GM12891 (cell line): ENCODE results near the gene RALGAPA2.

Experiments
- DNase-seq: peaks from one replicate; pipeline ENCODE4 v3.0.0; 2011; ENCODE audit warnings: low spot score; ENCODE audit not compliant: insufficient read length
- FAIRE-seq: peaks from 2 replicates; lab custom pipeline; 2011; peaks lifted over from hg19 to GRCh38; lab: Jason Lieb, UNC
- PAX5 ChIP-seq: IDR thresholded peaks from 2 replicates; pipeline ENCODE4 v1.6.1; 2011; ENCODE audit warnings: low read length, moderate library complexity, mild to moderate bottlenecking; ENCODE audit not compliant: insufficient read depth, severe bottlenecking
- POLR2A ChIP-seq: IDR thresholded peaks from 2 replicates; pipeline ENCODE4 v1.6.1; 2011; ENCODE audit warnings: low read depth, low read length, control low read depth
- POLR2AphosphoS5 ChIP-seq: IDR thresholded peaks from 2 replicates; pipeline ENCODE4 v1.6.1; 2011; ENCODE audit warnings: low read depth, low read length, control low read depth
- POU2F2 ChIP-seq: IDR thresholded peaks from 2 replicates; pipeline ENCODE4 v1.6.1; 2011; ENCODE audit warnings: low read depth, mild to moderate bottlenecking, control low read depth, low read length, moderate library complexity
- SPI1 ChIP-seq: IDR thresholded peaks from 2 replicates; pipeline ENCODE4 v1.6.1; 2011; ENCODE audit warnings: low read depth, low read length, control low read depth
- TAF1 ChIP-seq: IDR thresholded peaks from 2 replicates; pipeline ENCODE4 v1.6.1; 2011; ENCODE audit warnings: low read depth, low read length, control low read depth

Gene RALGAPA2

GRCh38 chr20:20430066-20430465 lies 282.4 kb downstream of the RALGAPA2 start:
- FAIRE-seq (no peak), DNase-seq (no peak)
- no peak for TF ChIP-seq POLR2A
- no peak for TF ChIP-seq TAF1
- no peak for TF ChIP-seq POLR2AphosphoS5
- TF ChIP-seq POU2F2 = no peak
- no peak for TF ChIP-seq SPI1
- TF ChIP-seq PAX5 = no peak

- DNase-seq (no peak), FAIRE-seq (no peak)
- no peak for TF ChIP-seq POLR2A
- no peak for TF ChIP-seq POLR2AphosphoS5
- no peak for TF ChIP-seq POU2F2
- TF ChIP-seq TAF1 = no peak
- no peak for TF ChIP-seq PAX5
- TF ChIP-seq SPI1 = no peak
Observed at GRCh38 chr20:20428067-20428466, 284.4 kb downstream of the RALGAPA2 start.

DNA sequence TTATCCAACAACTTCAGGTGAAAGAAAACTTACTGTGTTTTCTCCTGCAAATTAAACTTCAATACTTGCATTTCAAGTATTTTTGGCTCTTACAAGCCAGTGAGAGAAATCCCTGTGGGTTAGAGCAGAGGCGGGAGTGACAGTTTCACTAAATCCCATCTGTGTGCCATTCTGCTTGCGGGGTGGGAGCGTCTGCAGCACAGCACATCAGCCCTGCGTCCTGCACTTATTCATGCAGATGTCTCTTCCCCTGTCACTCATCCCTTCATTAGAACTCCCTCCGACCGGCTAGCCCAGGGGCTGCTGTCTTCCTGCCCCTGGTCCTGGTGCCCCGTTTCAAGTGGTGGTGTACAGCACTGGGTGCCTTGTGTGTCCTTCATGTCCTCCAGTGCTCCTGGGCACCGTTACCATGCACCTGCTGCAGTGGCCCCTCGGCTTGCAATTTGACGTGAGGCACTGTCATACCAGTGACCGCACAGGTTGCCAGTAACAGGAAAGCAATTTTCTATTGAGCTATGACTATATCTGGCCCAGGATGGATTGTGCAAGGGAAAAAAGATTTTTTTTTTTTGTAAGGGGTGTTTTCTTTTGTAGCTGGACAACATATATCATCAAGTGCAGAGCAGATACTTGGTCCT lies 285.1 kb downstream of the RALGAPA2 start:
- no peak for FAIRE-seq
- no peak for DNase-seq
- TF ChIP-seq POLR2AphosphoS5 = no peak
- no peak for TF ChIP-seq PAX5
- TF ChIP-seq SPI1 = no peak
- TF ChIP-seq POU2F2 = no peak
- no peak for TF ChIP-seq TAF1
- TF ChIP-seq POLR2A = no peak

DNA sequence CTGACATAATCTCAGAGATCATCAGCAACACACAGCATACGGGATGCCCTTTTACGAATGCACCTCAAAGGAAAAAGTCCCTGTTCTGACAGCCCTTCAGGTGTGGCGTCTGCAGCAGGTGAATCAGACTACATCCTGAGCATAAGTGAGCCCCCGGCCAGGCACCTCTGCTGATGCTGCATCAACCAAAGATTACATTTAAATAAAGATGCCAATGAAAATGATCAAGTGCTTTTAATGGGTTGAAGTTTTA lies 285.9 kb downstream of the RALGAPA2 start:
- TF ChIP-seq PAX5 (no peak), POLR2A (no peak), SPI1 (no peak), TAF1 (no peak), POU2F2 (no peak), POLR2AphosphoS5 (no peak)
- FAIRE-seq = no peak

DNA sequence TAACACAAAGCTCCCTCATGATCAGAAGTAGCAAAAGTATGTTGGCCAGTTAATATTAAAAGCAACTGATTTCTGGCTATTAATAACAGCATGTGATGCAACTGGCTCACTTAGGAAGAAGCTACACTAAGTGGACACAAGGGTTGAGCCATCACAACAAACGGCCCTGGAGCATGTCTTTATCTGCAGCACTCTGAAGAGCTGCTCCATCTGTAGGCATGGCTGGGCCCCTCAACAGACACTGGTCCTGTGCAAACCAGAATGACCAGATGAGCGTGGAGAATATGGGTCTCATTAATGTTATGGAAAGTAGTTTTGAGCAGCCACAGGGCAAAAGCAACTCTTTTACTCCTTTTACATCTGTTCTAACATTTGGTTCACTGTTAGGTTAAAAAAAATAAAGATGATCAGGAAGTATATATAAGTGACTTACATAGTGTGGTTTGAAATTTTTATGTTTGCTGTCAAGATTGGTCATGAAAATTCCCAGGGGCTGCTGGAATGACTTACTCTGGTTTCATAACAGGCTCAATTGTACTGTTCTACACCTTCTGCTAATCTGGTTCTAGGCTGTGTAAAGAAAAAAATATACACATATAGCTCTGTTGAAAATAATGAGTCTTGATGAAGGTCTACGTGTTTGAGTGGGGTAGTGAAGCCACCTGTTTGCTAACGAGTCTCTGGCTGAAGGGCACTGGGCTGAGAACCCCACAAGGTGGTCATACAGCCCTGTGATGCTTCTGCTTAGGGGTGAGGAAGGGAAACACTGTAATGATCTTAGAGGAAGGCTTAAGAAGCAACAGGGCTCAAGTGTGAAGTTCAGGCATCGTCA lies 286.4 kb downstream of the RALGAPA2 start:
- FAIRE-seq (peak; percentile 23), DNase-seq (no peak)
- TF ChIP-seq SPI1 (no peak), POU2F2 (no peak), TAF1 (no peak), PAX5 (no peak), POLR2AphosphoS5 (no peak), POLR2A (no peak)

More for the DNA sequence above, 285.9 kb downstream of the RALGAPA2 start:
- DNase-seq = no peak

DNA sequence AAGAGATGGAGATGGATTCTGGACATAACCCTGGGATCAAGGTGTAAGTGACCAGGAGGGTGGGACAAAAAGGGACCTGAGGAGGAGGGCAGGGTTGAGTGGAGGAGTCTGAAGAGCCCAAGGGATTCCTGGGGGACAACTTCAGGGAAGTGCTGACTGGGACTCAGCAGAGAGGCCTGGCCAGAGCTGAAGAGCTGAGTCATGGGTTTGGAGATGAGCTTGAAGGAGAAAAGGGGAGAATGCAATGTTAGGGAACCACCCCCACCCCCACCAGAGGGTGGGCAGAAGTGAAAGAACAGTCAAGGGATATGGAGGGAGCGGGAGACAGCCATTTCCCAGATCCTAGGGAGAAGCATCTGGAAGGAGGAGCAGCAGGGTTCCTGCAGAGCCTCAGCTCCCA lies 289.3 kb downstream of the RALGAPA2 start:
- DNase-seq = no peak
- no peak for FAIRE-seq
- TF ChIP-seq POLR2A = no peak
- TF ChIP-seq SPI1 = no peak
- no peak for TF ChIP-seq POLR2AphosphoS5
- no peak for TF ChIP-seq POU2F2
- TF ChIP-seq TAF1 = no peak
- no peak for TF ChIP-seq PAX5

GRCh38 chr20:20417876-20418676 lies 294.4 kb downstream of the RALGAPA2 start:
- DNase-seq (no peak), FAIRE-seq (peak; percentile 26)
- TF ChIP-seq POLR2A (no peak), TAF1 (no peak), POLR2AphosphoS5 (no peak), SPI1 (no peak), POU2F2 (no peak), PAX5 (no peak)

- DNase-seq (no peak), FAIRE-seq (no peak)
Observed at GRCh38 chr20:20415321-20415720, 297.1 kb downstream of the RALGAPA2 start.

GRCh38 chr20:20414640-20415220 lies 297.7 kb downstream of the RALGAPA2 start:
- DNase-seq = no peak
- FAIRE-seq = no peak
- no peak for TF ChIP-seq PAX5

More at GRCh38 chr20:20415321-20415720, 297.1 kb downstream of the RALGAPA2 start:
- no peak for TF ChIP-seq POU2F2
- TF ChIP-seq TAF1 = no peak
- no peak for TF ChIP-seq POLR2A
- TF ChIP-seq SPI1 = no peak
- no peak for TF ChIP-seq POLR2AphosphoS5
- no peak for TF ChIP-seq PAX5
